GM12892 (cell line): Measurements from ENCODE around the gene PSMD7.

Source experiments
- POLR2A ChIP-seq: IDR thresholded peaks from 2 replicates; pipeline ENCODE4 v1.6.1; 2011; ENCODE audit warnings: low read depth, low read length, control low read depth
- POLR2AphosphoS5 ChIP-seq: IDR thresholded peaks from 2 replicates; pipeline ENCODE4 v1.6.1; 2011; ENCODE audit warnings: low read depth, low read length, control low read depth
- TAF1 ChIP-seq: IDR thresholded peaks from 2 replicates; pipeline ENCODE4 v1.6.1; 2011; ENCODE audit warnings: low read depth, mild to moderate bottlenecking, control low read depth, low read length, borderline replicate concordance

DNA sequence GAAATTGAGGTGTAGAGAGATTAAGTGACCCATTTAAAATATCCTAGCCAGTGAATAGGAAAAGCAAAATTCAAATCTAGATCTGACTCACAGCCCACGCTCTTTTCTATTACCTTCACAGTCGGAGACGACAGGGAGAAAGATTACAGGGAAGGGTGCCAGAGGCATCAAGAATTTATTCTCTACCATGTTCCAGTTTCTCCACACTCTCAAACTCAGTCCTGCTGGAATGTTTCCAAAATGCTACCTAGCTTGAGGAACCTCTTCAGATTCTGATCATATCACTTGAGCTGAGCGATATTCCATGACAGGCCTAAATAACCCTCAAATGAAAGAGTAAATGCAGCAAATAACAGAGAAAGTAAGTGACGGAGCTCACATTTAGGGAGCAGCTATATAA is 5.4 kb upstream of the PSMD7 start:
- TF ChIP-seq POLR2AphosphoS5 (no peak), POLR2A (no peak), TAF1 (no peak)
